Fibroblast of the aortic adventitia (primary cell): ENCODE measurements around the gene PEA15. TPM values are rescaled to one million over a fixed set of nuclear protein-coding genes. Genes with fewer than 3 reads are reported as not detected.
A peak's percentile ranks its signal among the peaks of the same experiment; 100 is the strongest.

Experiments used
- DNase-seq: peaks from one replicate; pipeline ENCODE4 v3.0.0-alpha.2; 2010; ENCODE audit warnings: low read depth
- H3K4me3 ChIP-seq: 2 replicates; pipeline ENCODE4 v1.5.1; 2011; ENCODE audit warnings: low read depth, mild to moderate bottlenecking, control low read depth, low read length, moderate library complexity
- total RNA-seq: library from RNA; depleted of rRNA; stranded (reverse); fragments of >200 nt; gene quantifications from 2 replicates; pipeline ENCODE4 v1.2.3, GENCODE V29; 2012; ENCODE audit warnings: low replicate concordance
- TF ChIP-seq, protein P1 (sequence below): IDR thresholded peaks from 2 replicates; pipeline ENCODE4 v1.5.1; 2011; ENCODE audit warnings: mild to moderate bottlenecking, low read length, control low read depth, inconsistent platforms; ENCODE audit not compliant: insufficient read depth

PEA15 gene
- total RNA-seq, 1 donor, result 224 TPM

DNA sequence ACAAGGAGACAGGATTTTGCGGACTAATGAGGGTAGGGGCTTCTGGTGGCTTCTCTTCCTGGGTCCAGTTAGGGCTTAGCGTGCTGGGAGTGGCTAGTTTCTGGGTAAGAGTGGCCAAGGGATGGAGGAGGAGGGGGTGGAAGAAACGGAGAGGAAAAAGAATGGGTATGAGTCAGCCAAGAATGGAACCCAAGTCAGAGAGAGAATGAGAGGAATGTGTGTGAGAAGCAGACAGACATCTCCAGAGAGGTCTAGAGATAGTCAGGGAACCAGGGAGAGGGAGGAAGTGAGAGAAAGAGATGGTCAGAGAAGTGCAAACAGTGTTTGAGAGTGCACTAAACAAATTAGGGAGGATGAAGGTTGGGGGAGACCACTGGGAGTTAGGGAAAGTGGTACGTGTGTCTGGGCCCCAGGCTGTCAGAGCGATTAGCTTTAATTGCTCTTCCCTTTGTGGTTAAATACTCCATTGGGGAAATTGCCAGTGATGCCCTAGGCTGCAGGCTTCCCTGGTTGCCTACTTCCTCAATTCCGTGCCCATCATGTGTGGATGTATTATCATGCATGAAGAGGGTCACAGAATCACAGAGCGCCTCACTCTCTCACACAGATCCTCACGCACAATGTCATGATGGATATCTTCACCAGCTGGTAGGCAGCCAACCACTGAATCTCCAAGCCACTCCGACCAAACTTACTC, 1.4 kb downstream of the PEA15 start:
- DNase-seq, result peak; percentile 90
- TF ChIP-seq, protein P1, sequence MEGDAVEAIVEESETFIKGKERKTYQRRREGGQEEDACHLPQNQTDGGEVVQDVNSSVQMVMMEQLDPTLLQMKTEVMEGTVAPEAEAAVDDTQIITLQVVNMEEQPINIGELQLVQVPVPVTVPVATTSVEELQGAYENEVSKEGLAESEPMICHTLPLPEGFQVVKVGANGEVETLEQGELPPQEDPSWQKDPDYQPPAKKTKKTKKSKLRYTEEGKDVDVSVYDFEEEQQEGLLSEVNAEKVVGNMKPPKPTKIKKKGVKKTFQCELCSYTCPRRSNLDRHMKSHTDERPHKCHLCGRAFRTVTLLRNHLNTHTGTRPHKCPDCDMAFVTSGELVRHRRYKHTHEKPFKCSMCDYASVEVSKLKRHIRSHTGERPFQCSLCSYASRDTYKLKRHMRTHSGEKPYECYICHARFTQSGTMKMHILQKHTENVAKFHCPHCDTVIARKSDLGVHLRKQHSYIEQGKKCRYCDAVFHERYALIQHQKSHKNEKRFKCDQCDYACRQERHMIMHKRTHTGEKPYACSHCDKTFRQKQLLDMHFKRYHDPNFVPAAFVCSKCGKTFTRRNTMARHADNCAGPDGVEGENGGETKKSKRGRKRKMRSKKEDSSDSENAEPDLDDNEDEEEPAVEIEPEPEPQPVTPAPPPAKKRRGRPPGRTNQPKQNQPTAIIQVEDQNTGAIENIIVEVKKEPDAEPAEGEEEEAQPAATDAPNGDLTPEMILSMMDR, result no peak

DNA sequence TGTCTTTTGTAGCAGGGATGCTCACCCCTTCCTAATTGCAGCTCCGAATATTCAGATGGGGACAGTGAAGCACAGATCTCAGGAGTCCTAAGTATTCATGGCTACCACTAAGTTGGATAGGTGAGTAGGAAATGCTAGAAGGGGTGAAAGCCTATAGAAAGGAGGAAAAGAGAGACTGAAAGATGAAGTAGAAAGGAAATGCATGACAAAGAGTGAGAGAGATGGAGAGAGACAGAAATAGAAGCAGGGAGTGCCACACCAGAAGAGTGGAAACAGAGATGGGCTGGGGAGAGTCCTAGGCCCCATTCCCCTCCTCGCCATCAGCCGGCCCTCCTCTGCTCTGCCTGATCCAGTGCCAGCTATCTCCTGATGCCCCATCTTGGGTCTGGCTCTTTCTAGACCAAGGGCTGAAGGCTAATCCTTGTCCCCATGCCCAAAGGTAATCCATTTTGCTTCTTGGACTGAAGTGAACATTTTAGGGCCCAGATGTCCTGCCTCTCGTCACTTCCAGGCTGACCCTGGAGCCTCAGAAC, 2.0 kb downstream of the PEA15 start:
- DNase-seq, result no peak
- H3K4me3 ChIP-seq, result peak overlapping the region; percentile 91
- TF ChIP-seq, protein P1, result no peak

More for the DNA sequence above, 1.4 kb downstream of the PEA15 start:
- H3K4me3 ChIP-seq, result peak overlapping the region; percentile 91

DNA sequence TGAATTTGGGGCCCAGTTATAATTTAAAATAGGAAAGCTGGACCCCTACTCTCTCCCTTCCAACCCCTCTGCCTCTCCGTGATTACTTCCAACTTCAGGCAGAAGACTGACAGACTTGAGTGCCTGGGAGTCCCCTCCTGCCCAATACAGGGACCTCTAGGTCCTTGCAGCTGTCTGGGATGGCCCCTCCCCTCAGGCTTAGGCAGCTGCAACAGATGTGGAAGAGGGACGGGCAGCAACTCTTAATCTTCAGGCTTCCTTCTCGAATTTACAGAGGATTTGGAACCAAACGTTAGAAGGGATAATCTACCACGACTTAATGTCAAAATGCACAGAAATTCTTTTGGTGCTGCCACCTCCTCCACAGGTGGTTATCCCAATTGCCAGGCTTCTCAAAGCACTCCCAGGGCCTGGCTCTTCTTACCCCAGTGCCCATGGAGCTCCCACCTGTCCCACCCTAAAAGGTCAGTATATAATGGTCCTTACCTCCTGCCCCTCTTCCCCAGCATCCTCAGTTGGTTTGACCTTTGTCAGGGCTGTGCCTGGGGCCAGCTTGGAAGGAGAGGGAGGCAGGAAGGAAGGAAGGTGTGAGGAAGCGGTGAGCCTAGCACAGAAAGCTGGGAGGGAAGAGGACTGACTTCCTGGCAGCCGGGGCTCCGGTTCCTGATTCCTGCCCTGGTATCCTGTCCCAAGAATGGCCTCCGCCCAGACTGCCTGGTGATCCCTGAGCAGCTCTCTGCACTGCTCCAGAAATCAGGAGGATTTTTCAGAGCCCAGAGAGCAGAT, 2.8 kb downstream of the PEA15 start:
- TF ChIP-seq, protein P1, result no peak
- H3K4me3 ChIP-seq, result peak overlapping the region; percentile 28
- no peak for DNase-seq

DNA sequence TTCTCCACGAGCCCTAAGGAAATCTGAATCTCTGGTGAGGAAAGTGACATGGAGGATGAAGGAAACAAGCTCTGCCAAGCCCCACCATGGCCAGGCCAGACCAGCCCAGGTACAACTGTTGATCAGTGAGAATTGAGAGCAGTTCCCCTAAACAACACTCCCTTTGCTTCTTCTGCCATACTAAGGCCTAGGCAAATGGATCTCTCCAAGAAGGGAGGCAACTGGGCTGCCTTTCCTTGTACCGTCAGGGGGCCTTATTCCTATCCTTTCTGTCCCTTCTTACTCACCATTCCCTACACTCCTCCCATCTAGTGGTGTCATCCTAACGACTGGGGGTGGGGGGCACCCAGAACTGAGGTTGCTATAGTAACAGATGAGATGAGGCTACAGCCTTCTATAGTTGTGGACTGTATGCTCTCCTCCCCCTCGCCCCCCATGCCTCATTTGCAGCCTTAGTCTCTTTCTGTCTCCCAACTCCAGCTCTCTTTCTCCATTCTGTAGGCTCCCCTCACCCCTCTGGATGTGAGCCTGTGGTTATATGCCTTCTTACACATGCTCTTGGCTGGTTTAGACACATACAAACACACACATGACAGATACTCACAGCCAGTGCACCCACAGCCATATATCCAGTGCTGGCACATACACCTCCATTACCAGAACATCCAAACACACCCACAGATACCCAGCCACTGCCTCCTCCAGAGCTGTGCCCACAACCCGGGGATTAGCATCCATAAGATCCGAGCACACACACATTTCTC, 3.6 kb downstream of the PEA15 start:
- TF ChIP-seq, protein P1, result no peak
- H3K4me3 ChIP-seq, result peak overlapping the region; percentile 3
- DNase-seq, result no peak

DNA sequence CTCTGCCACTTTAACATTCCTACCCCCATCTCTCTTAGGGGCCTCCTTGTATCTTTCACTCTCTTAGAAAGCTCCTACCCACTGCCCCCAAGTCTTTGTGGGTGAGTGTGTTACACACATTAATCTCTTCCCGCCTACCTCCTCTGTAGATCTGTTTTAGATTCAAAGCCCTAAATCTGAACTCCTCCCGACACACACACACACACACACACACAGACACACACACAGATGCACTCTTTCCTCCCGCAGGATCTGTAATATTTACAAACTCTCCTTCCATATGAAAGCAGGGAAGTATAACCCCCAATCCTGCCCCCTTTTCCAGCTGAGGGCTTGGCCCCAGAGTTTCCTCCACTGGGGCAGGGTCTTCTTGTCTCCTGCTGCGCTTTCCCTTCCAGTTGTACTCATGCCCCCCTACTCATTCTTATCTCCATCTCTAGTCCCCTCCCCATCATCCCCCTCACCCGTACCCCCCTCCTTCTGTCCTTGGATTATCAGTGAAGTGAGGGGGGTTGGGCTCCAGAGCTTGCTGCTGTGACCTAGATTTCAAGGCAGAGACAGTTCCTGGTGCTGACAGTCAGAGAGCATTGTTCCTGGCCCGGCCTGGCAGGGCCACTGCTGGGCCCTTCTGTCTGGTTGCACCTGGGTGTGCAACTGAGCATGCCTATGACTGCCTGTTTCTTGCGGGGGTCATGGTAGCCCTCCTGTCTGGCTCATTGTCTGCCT, 4.3 kb downstream of the PEA15 start:
- TF ChIP-seq, protein P1, result no peak
- H3K4me3 ChIP-seq, result no peak overlapping the region
- no peak for DNase-seq

DNA sequence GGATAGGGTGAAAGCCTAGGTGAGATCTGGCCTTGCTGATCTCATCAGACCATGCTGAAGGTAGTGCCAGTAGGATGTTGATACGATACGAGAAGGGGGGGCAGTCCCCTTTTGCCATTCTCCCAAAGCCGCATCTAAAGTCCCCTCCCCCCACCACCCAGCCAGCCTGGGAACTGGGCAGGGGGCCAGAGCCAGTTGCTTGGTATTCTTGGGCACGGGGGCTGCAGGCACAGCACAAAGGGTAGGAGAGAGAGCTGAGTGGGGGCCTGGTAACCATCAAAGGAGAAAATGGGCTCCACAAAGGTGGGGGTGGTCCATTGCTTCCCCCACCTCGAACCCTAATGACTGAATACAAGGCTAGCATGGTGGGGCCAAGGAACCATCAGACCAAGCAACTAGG, 5.4 kb downstream of the PEA15 start:
- TF ChIP-seq, protein P1, result no peak
- H3K4me3 ChIP-seq, result no peak overlapping the region
- DNase-seq, result no peak
